Bronchial epithelial cell (primary cell): ENCODE results near the gene C3orf22. TPM values are rescaled to one million over a fixed set of nuclear protein-coding genes. Genes with fewer than 3 reads are reported as not detected.

Experiments used
- DNase-seq: peaks from one replicate; pipeline ENCODE4 v3.0.0-alpha.2; 2010; ENCODE audit warnings: low read depth
- FAIRE-seq: peaks from 2 replicates; lab custom pipeline; 2011; peaks lifted over from hg19 to GRCh38; lab: Jason Lieb, UNC
- H3K27me3 ChIP-seq: 2 replicates; pipeline ENCODE4 v1.5.1; 2011; ENCODE audit warnings: low read length; ENCODE audit not compliant: control insufficient read depth, insufficient read depth
- H3K36me3 ChIP-seq: 2 replicates; pipeline ENCODE4 v1.5.1; 2011; ENCODE audit warnings: low read length; ENCODE audit not compliant: control insufficient read depth, insufficient read depth
- H3K4me3 ChIP-seq: 2 replicates; pipeline ENCODE4 v1.5.1; 2011; ENCODE audit warnings: mild to moderate bottlenecking, low read depth, low read length, control low read depth
- CTCF ChIP-seq: IDR thresholded peaks from 2 replicates; pipeline ENCODE4 v1.5.1; 2011; ENCODE audit warnings: mild to moderate bottlenecking, moderate library complexity, low read length, control low read depth, inconsistent platforms; ENCODE audit not compliant: insufficient read depth, severe bottlenecking
- total RNA-seq: library from RNA; depleted of rRNA; stranded (reverse); fragments of >200 nt; gene quantifications from 2 replicates; pipeline ENCODE4 v1.2.1, GENCODE V29; 2014

Gene C3orf22
- total RNA-seq, 1 donor from 2014 or later: not detected

DNA sequence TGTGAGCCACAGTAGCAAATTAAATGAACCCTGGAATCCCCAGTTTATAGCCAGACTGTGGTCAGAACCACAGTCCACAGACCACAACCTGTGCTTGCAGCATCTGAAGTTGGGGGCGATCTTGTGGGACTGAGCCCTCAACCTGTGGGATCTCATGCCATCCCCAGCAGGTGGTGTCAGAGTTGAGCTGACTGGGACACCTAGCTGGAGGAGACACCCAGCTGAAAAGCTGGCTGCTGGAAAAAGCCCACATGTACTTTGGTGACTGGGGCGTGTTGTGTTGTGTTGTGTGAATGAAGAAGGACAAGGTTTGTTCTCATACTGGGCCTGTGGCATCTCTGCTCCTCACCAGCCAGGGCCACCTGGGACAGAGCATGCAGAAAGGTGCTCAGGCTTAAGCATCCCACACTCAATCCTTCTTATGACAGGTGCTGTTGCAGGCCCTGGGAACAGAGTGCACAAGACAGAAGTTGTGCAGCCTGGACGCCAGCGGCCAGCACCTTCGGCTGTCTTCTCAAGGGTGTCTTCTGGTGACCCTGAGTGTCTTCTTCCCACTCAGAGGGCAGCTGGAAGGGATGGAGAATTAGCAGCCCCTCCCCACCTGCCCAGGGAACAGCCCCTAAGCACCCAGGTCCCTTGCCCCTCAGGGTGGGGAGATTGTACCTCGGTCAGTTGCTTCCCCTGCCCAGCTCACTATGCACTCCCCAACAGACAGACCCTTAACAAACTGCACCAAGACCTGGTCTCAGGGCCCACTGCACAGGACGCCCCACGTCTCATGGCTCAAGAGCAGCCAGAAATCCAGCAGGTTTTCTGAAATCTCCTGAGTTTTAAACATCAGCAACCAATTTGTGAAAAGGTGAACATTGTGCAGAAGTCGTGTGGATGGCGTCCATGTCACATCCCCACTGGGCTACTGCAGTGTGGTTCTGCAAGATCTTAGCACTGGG lies 39.0 kb downstream of the C3orf22 start:
- Histone ChIP-seq H3K27me3 (peaks cover 11% of the 10 kb centered on the region), H3K4me3 (no peak overlapping the region), H3K36me3 (no peaks in the 10 kb centered on the region)
- TF ChIP-seq CTCF: no peak
- DNase-seq: no peak
- FAIRE-seq: no peak

DNA sequence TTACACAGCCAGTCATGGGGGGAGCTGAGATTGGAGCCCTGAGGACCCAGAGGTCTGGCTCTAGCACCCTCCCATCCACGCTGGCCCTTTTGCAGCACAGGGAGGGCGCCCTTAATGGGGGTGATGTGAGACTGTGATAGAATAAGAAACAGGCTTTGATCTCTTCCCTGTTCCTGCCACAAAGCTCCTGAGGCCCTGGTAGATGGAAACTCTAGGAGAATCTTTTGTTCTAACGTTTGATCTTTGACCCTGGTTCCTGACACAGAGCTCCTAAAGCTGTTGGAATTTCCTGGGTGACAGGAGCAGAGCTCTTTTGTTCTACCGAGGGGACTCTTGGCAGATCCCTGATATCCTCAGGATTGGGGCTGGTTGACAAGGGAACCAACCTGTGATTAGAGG lies 40.0 kb downstream of the C3orf22 start:
- no peak overlapping the region for H3K4me3 ChIP-seq
- DNase-seq (no peak), FAIRE-seq (no peak)
- peaks cover 10% of the 10 kb centered on the region for H3K27me3 ChIP-seq
- no peak for TF ChIP-seq CTCF
- no peaks in the 10 kb centered on the region for H3K36me3 ChIP-seq

DNA sequence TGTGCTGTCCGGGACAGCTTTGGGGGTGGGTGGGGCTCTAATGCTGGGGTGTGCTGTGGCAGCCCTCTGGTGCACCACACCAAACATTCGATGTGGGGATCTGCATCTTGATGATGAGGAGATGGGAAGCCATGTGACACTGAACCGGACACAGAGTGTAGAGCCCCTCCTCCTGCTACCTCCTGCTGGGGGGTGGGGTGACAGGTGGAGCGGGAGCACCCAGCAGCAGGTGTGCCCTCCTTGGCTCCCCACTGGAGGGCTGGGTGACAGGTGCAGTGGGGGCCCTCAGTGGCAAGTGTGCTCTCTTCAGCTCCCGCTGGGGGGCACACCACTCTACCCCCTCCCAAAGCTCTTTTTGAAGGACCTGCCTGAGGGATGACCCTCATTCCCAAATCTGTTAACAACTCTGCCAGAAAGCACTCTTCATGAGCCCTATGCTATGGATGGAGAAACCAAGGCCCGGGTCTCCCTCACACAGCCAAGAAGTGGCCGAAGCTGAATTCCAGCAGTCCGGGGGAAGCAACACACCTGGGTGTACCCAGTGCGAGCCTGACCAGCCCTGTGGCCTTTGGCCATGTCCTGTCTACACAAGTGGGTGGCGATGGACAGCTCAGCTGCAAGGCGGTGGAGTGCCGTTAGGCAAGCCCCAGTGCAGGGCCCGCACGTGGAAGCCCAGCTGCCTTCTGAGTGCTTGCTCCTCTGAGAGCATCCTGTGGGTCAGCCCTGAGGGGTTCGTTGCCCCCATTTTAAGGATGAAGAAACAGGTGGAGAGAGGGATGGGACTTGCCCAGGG lies 40.5 kb downstream of the C3orf22 start:
- FAIRE-seq (no peak), DNase-seq (no peak)
- no peak for TF ChIP-seq CTCF
- Histone ChIP-seq H3K36me3 (no peaks in the 10 kb centered on the region), H3K27me3 (peaks cover 4% of the 10 kb centered on the region), H3K4me3 (no peak overlapping the region)

DNA sequence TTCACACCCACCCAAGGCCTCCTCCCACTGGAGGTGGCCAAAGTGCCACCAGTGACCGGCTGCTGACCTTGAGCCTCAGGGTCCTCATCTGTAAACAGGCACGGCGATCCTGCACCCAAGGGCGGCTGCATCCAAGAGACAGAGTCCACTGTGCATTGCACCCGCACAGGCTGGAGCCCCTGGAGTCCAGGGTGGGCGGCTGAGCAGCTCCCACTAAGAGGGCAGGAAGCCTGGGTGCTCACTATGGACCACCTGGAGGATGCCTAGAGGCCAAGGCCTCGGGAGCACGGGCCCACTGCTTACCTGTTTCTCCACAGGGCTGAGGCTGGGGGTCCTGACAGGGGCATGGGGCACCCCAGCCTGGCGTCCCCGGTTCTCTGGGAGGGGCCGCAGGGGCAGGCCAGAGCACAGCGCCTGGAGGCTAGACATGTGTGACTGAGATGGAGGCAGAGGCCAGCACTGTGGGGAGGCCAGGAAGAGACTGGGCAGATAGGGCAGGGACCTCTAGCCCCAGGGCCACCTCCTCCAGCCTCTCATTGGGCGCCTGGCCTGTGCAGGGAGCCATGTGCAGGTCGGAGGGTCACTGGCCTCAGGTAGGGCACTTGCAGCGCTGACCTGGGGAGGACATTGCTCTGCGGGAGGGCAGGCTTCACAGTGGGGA lies 41.3 kb downstream of the C3orf22 start, which contains the start of gene UROC1:
TSS of gene UROC1 (minus strand) at position 483 of the 661 bp plus-strand sequence. CDS start at position 429, 54 bp downstream.
- FAIRE-seq: no peak
- TF ChIP-seq CTCF: no peak

DNA sequence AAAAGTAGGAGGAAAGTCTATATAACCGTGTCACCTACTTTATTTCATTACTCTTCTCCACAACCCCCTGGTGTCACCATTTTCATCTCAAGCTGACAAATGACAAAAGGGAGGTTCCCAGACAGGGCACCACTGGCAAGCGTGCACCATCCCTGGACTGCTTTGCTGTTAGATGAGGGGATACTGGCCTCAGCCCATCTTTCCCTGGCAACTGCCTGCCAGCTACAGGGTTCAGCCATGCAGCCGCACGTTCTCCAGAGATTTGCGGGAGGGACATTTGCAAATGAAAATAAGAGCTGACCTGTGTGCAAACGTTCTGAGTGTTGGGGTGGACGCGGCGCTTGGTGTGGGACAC lies 41.8 kb downstream of the C3orf22 start:
- no peak for TF ChIP-seq CTCF
- FAIRE-seq: no peak
- Histone ChIP-seq H3K27me3 (peaks cover 2% of the 10 kb centered on the region), H3K36me3 (no peaks in the 10 kb centered on the region), H3K4me3 (no peak overlapping the region)
- DNase-seq: no peak

More for the DNA sequence above, 41.3 kb downstream of the C3orf22 start, which contains the start of gene UROC1:
- Histone ChIP-seq H3K4me3 (no peak within 1 kb of the TSS), H3K36me3 (no peaks in the 10 kb centered on the region), H3K27me3 (peaks cover 2% of the 10 kb centered on the region)
- no peak for DNase-seq
